Ovary (tissue), 9 donors: ENCODE measurements around the gene GLIPR1. TPM values are rescaled to one million over a fixed set of nuclear protein-coding genes. Genes with fewer than 3 reads are reported as not detected.

Source experiments
- DNase-seq, 5 donors: peaks; one replicate each; pipeline ENCODE4 v3.0.0-alpha.2; 2019 to 2020
- H3K27ac ChIP-seq, 2 donors: fragments of 200-600 bp; one replicate each; pipeline versions ENCODE4 v1.5.1 to v1.8.0; 2019 to 2022
- H3K27me3 ChIP-seq: fragments of 200-600 bp; one replicate; pipeline ENCODE4 v1.8.0; 2022
- H3K36me3 ChIP-seq: fragments of 200-600 bp; sonication (generic); one replicate; pipeline ENCODE4 v1.5.1; 2019
- H3K4me1 ChIP-seq: one replicate; pipeline ENCODE4 v1.8.1; 2013; ENCODE audit warnings: mild to moderate bottlenecking, moderate library complexity; ENCODE audit not compliant: insufficient read depth
- H3K4me3 ChIP-seq: fragments of 200-600 bp; sonication (generic); one replicate; pipeline ENCODE4 v1.5.1; 2017
- H3K9me3 ChIP-seq, 2 donors: fragments of 200-600 bp in 1 of 2; sonication (generic) in 1 of 2; one replicate each; pipeline versions ENCODE4 v1.5.1 to v1.8.1; 2013 to 2019; ENCODE audit warnings: mild to moderate bottlenecking in 1 of 2, moderate library complexity in 1 of 2
- EP300 ChIP-seq: sonication (generic); formaldehyde crosslinking; IDR thresholded peaks from one replicate; pipeline ENCODE4 v1.6.1; 2017; ENCODE audit warnings: antibody characterized with exemption
- POLR2A ChIP-seq: fragments of 450-650 bp; IDR thresholded peaks from one replicate; pipeline ENCODE4 v1.6.1; 2017; ENCODE audit warnings: antibody characterized with exemption, mild to moderate bottlenecking, moderate library complexity
- WGBS, 3 donors: extraction: QIAGEN DNeasy Blood & Tissue Kit in 1 of 3; methylation state at CpG; one replicate each; pipeline versions ENCODE4 v1.1.5 to v1.1.7; 2013 to 2017; 5-methylcytosine and 5-hydroxymethylcytosine counted together
- intact Hi-C, 4 donors: fragments of 100-400 bp; cut with DNase I; formaldehyde crosslinking; loops; one replicate each; pipeline versions ENCODE4 v1.11.0 to v1.15.1; 2022 to 2023
- polyA plus RNA-seq, 2 donors: library from polyadenylated mRNA; stranded (reverse); fragments of 200-250 nt in 1 of 2; fragments of 350-450 nt in 1 of 2; fragmentation: Illumina TruSeq in 1 of 2; extraction: RNeasy Lipid Tissue Mini Kit (QIAGEN cat#74804) in 1 of 2; gene quantifications; one replicate each; pipeline ENCODE4 v1.2.3, GENCODE V29; 2013 to 2014
- total RNA-seq, 7 donors: library from RNA; depleted of rRNA in 2 of 7; stranded (reverse); fragments of >200 nt in 2 of 7; fragmentation: NEBNext Ultra II Directional in 3 of 7; extraction: Animal tissue kit (Norgen Biotek cat#: 25700) in 3 of 7; gene quantifications; one replicate each; pipeline versions ENCODE4 v1.1.0 to v1.2.4, GENCODE V29; 2016 to 2023
- TF ChIP-seq, protein P1 (sequence below), 3 donors: fragments of 450-650 bp in 2 of 3; fragments of 200-600 bp in 1 of 3; IDR thresholded peaks; one replicate each; pipeline versions ENCODE4 v1.5.1 to v1.8.0; 2016 to 2022; ENCODE audit warnings: antibody characterized with exemption in 3 of 3, mild to moderate bottlenecking in 1 of 3
- donor health status: DM: no; HTN: no; CAD: no; lungs with moderate emphysema.
- donor health status: DM: no; HTN: no; CAD: no.
- donor health status: Bipolar disorder and iron deficiency.
- donor health status: DM: yes; HTN: yes; CAD: no.
- donor health status: DM: no; HTN: no; CAD: no.
- donor health status: DM: yes; HTN: yes; CAD: no.

Gene GLIPR1
- total and polyA plus RNA-seq, 9 donors, result 8.5 to 122 (median 27.9) TPM

GRCh38 chr12:75533239-75533638 lies 52.7 kb downstream of the GLIPR1 start:
- H3K9me3 ChIP-seq, result no peaks in the 10 kb centered on the region
- no peak overlapping the region for H3K4me3 ChIP-seq
- WGBS, 3 donors, result 32 to 44% (median 41%) methylated on average over 2 of the region's 2 CpGs
- H3K27ac ChIP-seq, result no peak overlapping the region
- H3K27me3 ChIP-seq, result no peaks in the 10 kb centered on the region
- H3K4me1 ChIP-seq, result no peaks in the 10 kb centered on the region
- intact Hi-C loops, result no loop called here
- DNase-seq, result no peak
- H3K36me3 ChIP-seq, result no peaks in the 10 kb centered on the region
- TF ChIP-seq, protein P1, sequence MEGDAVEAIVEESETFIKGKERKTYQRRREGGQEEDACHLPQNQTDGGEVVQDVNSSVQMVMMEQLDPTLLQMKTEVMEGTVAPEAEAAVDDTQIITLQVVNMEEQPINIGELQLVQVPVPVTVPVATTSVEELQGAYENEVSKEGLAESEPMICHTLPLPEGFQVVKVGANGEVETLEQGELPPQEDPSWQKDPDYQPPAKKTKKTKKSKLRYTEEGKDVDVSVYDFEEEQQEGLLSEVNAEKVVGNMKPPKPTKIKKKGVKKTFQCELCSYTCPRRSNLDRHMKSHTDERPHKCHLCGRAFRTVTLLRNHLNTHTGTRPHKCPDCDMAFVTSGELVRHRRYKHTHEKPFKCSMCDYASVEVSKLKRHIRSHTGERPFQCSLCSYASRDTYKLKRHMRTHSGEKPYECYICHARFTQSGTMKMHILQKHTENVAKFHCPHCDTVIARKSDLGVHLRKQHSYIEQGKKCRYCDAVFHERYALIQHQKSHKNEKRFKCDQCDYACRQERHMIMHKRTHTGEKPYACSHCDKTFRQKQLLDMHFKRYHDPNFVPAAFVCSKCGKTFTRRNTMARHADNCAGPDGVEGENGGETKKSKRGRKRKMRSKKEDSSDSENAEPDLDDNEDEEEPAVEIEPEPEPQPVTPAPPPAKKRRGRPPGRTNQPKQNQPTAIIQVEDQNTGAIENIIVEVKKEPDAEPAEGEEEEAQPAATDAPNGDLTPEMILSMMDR (IDR thresholded peaks at IDR 0.05), result no peak

- H3K36me3 ChIP-seq, result no peaks in the 10 kb centered on the region
- no peak overlapping the region for H3K4me3 ChIP-seq
- no peaks in the 10 kb centered on the region for H3K9me3 ChIP-seq
- 74 to 79% (median 77%) methylated on average over 2 of the region's 2 CpGs for WGBS, 3 donors
- no peak for DNase-seq
- TF ChIP-seq EP300 (no peak), POLR2A (no peak)
- TF ChIP-seq, protein P1 (IDR thresholded peaks at IDR 0.05), result no peak
- no peaks in the 10 kb centered on the region for H3K27me3 ChIP-seq
- no peaks in the 10 kb centered on the region for H3K4me1 ChIP-seq
- H3K27ac ChIP-seq, result no peak overlapping the region
- intact Hi-C loops, result loop anchor here in 1 of 4 donors (5.0 kb wide), 1 partner anchor 797 kb away; no protein-coding TSS in a partner anchor
Observed at GRCh38 chr12:75539889-75540288, 59.3 kb downstream of the GLIPR1 start.

- TF ChIP-seq, protein P1 (IDR thresholded peaks at IDR 0.05), result no peak
- TF ChIP-seq POLR2A, result no peak
- no peak for TF ChIP-seq EP300
- no peak for DNase-seq
- no peaks in the 10 kb centered on the region for H3K36me3 ChIP-seq
- intact Hi-C loops, result loop anchor here in 1 of 4 donors (5.0 kb wide), 1 partner anchor 794 kb away; no protein-coding TSS in a partner anchor
- 85 to 90% (median 85%) methylated on average over 1 of the region's 1 CpG for WGBS, 3 donors
- no peaks in the 10 kb centered on the region for H3K4me1 ChIP-seq
- no peak overlapping the region for H3K27ac ChIP-seq
- no peaks in the 10 kb centered on the region for H3K27me3 ChIP-seq
- H3K4me3 ChIP-seq, result no peak overlapping the region
- no peaks in the 10 kb centered on the region for H3K9me3 ChIP-seq
Observed at GRCh38 chr12:75542942-75543341, 62.4 kb downstream of the GLIPR1 start.

GRCh38 chr12:75543529-75543928 lies 63.0 kb downstream of the GLIPR1 start:
- WGBS, 3 donors, result 93 to 99% (median 97%) methylated on average over 1 of the region's 1 CpG
- H3K4me1 ChIP-seq, result no peaks in the 10 kb centered on the region
- TF ChIP-seq POLR2A, result no peak
- TF ChIP-seq, protein P1 (IDR thresholded peaks at IDR 0.05), result no peak
- no peak for TF ChIP-seq EP300
- intact Hi-C loops, result loop anchor here in 1 of 4 donors (5.0 kb wide), 1 partner anchor 794 kb away; no protein-coding TSS in a partner anchor
- H3K4me3 ChIP-seq, result no peak overlapping the region
- no peaks in the 10 kb centered on the region for H3K27me3 ChIP-seq
- no peaks in the 10 kb centered on the region for H3K36me3 ChIP-seq
- H3K9me3 ChIP-seq, result no peaks in the 10 kb centered on the region
- no peak for DNase-seq
- H3K27ac ChIP-seq, result no peak overlapping the region
